ENCODE results near the gene ACLY.

Gene ACLY
- 182 to 199 reads per million in 2 donors for total RNA-seq

DNA sequence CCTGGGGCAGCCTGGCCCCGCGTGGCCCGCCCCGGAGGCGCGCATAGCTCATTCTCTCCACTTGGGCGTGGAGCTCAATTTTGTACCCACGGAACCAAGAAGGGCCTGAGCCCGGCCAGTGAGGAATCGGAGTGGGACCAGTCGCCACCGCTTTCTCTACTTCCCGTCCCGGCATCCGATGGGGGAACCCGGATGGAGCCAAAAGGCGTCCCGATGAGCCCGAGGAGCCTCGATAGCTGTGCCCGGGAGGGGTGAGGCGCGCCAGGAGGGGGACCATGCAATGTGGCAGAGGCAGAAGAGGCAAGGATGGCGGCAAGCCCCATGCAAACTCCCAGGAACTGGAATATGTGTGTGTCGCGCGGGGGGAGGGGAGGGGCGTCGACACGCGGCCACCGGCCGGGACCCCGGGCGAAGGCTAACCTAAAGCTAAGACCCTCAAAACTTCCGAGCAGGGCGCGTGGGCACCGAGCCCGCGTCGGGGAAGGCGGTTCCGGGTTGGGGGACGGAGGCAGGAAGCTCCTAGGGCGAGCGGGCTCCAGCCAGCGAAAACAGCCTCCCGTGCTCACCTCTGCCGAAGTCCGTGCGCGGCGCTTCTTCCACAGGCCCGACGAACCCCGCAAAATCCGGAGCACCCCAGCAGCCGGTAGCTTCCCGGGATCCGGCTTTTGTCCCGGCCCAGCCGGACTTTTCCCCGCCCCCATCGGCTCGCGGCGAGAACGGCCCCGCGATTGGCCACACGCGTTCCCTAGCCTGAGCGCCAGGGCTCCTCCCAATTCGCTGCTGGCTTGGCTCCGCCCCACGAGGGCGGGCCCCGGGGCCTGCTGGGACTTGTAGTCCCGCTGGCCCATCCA, at the start of gene ACLY:
TSS of gene ACLY (minus strand) at position 638 of the 851 bp plus-strand sequence. CDS start 5,078 bp downstream, outside the sequence.
- peak; percentile 92 for DNase-seq

GRCh38 chr17:41967921-41968578, 49.3 kb upstream of the ACLY start:
- no peak for DNase-seq

- peak; percentile 39 for DNase-seq
These were observed 48.6 kb upstream of the ACLY start for GRCh38 chr17:41967141-41967920.

DNA sequence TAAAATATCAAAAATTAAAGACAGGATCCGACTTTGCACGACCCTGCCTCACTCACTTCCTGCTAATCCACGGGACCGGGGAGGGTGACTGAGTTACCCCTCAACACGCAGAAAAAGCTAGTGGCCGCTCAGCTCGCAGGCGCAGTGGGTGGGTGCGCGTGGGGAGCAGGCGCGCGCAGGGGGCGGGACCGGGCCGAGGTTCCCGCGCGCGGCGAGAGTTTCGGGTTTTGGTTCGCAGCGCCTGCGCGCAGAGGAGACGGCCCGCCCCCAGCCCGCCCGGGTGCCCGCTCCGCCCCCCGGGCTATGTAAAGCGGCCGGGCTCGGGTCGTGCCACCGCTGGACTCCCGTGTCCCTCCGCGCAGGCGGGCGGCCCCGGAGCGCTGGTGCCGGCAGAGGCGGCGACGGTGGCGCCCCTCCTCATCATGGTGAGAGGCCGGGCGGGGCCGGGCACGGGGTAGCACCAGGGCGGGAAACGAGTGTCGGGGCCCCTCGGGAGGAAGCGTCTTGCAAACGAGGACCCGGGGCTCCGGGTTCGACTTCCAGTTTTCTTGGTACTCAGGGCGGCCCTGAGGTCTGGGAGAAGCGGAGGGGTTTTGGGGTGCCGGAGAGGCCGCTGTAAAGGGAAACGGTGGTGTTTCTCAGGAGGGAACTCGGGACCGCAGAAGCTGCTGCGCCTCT, 47.9 kb upstream of the ACLY start, which contains the start of gene CNP:
TSS of gene CNP (plus strand) at position 333 of the 678 bp plus-strand sequence. CDS start at position 423, 90 bp downstream.
- peak; percentile 90 for DNase-seq

- DNase-seq: no peak
These were observed 47.1 kb upstream of the ACLY start for GRCh38 chr17:41965694-41966462.

GRCh38 chr17:41962768-41963434, 44.1 kb upstream of the ACLY start:
- DNase-seq: no peak

DNA sequence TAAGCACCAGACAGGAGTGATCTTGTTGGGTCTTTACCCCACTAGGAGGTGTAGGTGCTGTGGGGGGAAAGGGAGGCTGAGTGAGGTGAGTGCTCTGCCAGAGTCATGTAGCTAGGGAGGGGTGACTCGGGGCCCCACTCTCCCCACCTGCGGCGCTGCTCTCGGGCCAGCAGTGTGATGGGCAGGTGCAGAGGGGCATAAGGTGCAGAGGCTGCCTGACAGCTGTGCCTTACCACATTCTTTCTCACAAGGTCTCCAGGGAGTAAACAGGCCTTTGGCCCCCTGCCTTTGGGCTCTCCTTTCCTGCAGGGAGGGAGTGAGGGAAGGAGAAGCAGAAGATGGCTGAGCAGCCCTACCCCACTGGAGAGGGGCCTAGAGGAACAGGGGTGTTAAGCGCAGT, 43.4 kb upstream of the ACLY start:
- DNase-seq: no peak

DNA sequence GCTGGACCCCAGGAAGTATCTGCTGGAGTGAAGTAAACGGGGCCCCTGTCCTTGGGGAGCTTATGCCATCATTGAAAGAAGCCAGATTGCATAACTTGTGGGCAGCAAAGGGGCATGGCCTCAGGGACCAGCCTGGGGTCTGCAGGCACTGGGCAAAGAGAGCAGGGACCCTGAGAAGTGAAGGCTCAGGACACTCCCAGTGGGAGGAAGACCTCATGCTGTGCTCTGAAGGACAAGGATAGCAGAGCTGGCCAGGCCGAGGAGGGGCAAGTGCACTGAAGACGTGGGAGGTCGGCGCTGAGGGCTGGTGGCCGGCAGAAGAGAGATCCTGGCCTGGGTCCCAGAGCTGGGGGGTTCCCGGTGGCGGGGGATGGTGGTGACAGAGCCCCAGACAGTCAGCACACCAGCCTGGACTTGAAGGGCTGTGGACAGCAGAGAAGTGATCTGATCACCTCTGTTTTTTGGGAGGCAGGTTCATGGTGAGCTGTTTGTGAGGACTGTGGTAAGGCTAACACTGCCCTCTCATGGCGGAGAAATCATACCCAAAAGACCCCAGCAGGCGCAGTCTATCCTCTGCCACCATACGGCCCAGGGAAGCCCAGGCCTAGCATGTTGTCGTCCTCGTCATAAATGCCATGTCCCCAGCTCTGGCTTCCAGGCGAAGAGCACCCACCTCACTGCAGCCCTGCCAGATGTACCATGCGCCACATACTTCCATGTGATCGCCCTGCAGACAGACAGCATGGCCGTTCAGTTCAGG, 40.8 kb upstream of the ACLY start:
- no peak for DNase-seq

DNA sequence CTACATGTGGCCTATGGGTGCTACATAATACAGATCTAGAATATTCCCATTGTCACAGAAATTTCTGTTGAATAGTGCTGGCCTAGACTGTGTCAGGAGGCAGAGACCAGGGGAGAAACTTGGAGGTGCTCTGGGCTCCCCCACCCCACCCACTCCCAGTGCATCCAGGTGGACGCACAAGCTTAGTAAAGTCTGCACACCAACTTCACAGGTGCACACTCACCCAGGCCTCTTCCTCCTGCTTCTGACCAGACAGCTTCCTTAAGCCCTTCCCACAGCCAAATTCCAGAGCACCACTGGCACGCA, 40.2 kb upstream of the ACLY start:
- no peak for DNase-seq

DNA sequence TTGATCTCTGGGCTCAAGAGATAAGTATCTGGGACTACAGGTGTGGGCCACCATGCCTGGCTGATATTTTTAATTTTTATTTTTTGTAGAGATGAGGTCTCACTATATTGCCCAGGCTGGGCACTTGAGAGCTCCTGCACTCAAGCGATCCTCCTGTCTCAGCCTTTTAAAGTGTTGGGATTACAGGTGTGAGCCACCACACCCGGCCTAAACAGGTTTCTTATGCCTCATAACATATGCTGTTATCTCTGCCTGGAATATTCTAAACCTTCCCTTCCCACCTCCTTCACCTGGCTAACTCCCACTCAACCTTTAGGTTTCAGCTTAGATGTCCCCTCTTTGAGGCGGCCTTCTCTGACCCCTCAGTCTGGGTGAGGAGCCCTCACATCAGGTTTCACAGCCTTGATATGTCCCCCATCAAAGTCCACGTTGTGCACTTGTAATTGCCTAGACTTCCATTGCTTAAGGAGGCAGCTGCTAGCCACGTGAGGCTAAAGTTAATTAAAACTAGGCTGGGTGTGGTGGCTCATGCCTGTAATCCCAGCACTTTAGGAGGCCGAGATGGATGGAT, 39.2 kb upstream of the ACLY start:
- no peak for DNase-seq

- DNase-seq: no peak
These were observed 38.5 kb upstream of the ACLY start for GRCh38 chr17:41957031-41957868.

- DNase-seq: no peak
These were observed 37.8 kb upstream of the ACLY start for GRCh38 chr17:41956522-41956921.

DNA sequence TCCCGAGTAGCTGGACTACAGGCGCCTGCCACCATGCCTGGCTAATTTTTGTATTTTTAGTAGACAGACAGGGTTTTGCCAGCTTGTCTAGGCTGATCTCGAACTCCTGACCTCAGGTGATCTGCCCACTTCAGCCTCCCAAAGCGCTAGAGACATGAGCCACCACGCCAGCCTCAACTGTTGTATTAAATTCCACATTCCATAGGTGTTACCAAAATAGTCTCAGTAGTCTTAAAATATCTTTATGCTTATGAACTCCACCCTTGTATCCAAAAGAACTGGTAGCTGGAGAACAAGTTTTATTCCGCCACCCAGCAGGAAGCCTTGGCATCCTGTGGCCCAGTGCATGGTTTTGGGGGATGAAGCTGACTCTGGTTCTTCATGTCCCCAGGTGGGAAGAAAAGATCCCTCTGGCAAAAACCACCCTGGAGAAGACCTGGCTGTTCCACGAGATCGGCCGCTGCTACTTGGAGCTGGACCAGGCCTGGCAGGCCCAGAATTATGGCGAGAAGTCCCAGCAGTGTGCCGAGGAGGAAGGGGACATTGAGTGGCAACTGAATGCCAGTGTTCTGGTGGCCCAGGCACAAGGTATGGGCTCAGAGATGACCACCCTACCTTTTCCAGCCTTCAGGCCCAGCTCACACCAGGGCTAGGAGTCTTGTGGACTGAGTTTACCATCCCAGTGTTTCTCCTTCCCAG, 30.2 kb upstream of the ACLY start:
- DNase-seq: no peak

- no peak for DNase-seq
These were observed 26.2 kb upstream of the ACLY start for GRCh38 chr17:41944943-41945342.

GRCh38 chr17:41943492-41943891, 24.7 kb upstream of the ACLY start:
- DNase-seq: no peak

DNA sequence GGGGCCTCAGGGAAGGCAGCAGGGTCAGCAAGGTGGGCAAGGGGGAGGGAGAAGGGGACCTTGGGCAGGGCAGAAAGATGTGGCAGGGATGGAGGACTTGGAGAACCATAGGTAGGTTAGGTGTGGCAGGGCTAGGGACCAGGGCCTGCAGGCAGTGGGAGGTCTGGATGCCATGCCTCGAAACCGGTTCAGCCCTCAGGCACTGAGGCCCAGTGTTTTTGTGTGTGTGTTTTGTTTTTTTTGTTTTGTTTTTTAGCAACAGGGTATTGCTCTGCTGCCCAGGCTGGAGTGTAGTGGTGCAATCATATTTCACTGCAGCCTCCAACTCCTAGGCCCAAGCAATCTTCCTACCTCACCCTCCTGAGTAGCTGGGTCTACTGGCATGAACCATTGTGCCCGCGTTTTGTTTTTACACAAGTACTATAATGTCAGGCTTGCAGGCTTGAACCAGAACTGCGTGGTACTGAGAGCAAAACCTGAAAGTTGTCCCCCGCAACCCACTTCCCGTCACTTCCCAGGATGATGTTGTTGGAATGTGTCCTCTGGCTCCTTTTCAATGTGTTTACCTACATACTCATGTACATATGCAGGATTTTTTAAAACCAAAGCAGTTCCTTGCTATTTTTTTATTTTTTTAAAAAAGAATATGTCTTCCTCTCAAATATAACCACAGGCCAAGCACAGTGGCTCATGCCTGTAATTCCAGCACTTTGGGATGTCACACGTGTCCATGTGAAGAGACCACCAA, 24.0 kb upstream of the ACLY start:
- no peak for DNase-seq

GRCh38 chr17:41941168-41941567, 22.4 kb upstream of the ACLY start:
- no peak for DNase-seq

GRCh38 chr17:41939693-41940090, 20.9 kb upstream of the ACLY start:
- DNase-seq: no peak

Data from activated gamma-delta T cell (primary cell).